Body of pancreas (tissue), 4 donors: Measurements from ENCODE around the gene HEXD. TPM values are rescaled to one million over a fixed set of nuclear protein-coding genes. Genes with fewer than 3 reads are reported as not detected.
A peak's percentile ranks its signal among the peaks of the same experiment; 100 is the strongest.

Experiments used
- ATAC-seq: fragments of 150-250 bp; one replicate; pipeline ENCODE4 v1.9.1; 2016
- DNase-seq, 4 donors: peaks; one replicate each; pipeline ENCODE4 v3.0.0-alpha.2; 2019
- H3K27ac ChIP-seq, 4 donors: fragments of 200-600 bp; sonication (generic); 1 replicate in 3 of 4; 2 replicates in 1 of 4; pipeline versions ENCODE4 v1.5.1 to v1.6.1; 2016 to 2019; ENCODE audit warnings: mild to moderate bottlenecking in 1 of 4, mixed read lengths in 1 of 4, moderate library complexity in 1 of 4
- H3K27me3 ChIP-seq, 2 donors: fragments of 200-600 bp; sonication (generic); one replicate each; pipeline ENCODE4 v1.6.0; 2016; ENCODE audit warnings: mild to moderate bottlenecking in 1 of 2
- H3K36me3 ChIP-seq, 2 donors: fragments of 200-600 bp; sonication (generic); replicated peaks in 1 of 2; 2 replicates each; pipeline ENCODE4 v1.5.1; 2016; ENCODE audit warnings: low read depth in 2 of 2; ENCODE audit not compliant: insufficient read depth in 1 of 2
- H3K4me1 ChIP-seq: fragments of 200-600 bp; sonication (generic); one replicate; pipeline ENCODE4 v1.6.0; 2016
- H3K4me3 ChIP-seq, 2 donors: fragments of 200-600 bp; sonication (generic); 1 replicate in 1 of 2; 2 replicates in 1 of 2; pipeline ENCODE4 v1.5.1; 2016 to 2019
- H3K9me3 ChIP-seq, 3 donors: fragments of 200-600 bp; sonication (generic); 1 replicate in 2 of 3; 2 replicates in 1 of 3; pipeline ENCODE4 v1.5.1; 2016
- POLR2A ChIP-seq, 3 donors: fragments of 450-650 bp; IDR thresholded peaks; one replicate each; pipeline ENCODE4 v1.6.1; 2016; ENCODE audit warnings: antibody characterized with exemption in 3 of 3, mild to moderate bottlenecking in 2 of 3
- WGBS, 2 donors: methylation state at CpG; one replicate each; pipeline ENCODE4 v1.1.5; 2017; 5-methylcytosine and 5-hydroxymethylcytosine counted together
- intact Hi-C: fragments of 100-400 bp; cut with DNase I; formaldehyde crosslinking; loops from one replicate; pipeline ENCODE4 v1.15.1; 2023
- total RNA-seq, 2 donors: library from RNA; depleted of rRNA; stranded (reverse); fragments of >200 nt; gene quantifications; one replicate each; pipeline ENCODE4 v1.1.0, GENCODE V29; 2016
- TF ChIP-seq, protein P1 (sequence below), 7 experiments: fragments of 450-650 bp in 4 of 7; fragments of 200-600 bp in 3 of 7; sonication (generic) in 3 of 7; IDR thresholded peaks; one replicate each; pipeline ENCODE4 v1.5.1; 2016 to 2019; ENCODE audit warnings: antibody characterized with exemption in 7 of 7

The HEXD gene
- total RNA-seq, 2 donors from 2014 or later = 54.7 to 188 TPM

DNA sequence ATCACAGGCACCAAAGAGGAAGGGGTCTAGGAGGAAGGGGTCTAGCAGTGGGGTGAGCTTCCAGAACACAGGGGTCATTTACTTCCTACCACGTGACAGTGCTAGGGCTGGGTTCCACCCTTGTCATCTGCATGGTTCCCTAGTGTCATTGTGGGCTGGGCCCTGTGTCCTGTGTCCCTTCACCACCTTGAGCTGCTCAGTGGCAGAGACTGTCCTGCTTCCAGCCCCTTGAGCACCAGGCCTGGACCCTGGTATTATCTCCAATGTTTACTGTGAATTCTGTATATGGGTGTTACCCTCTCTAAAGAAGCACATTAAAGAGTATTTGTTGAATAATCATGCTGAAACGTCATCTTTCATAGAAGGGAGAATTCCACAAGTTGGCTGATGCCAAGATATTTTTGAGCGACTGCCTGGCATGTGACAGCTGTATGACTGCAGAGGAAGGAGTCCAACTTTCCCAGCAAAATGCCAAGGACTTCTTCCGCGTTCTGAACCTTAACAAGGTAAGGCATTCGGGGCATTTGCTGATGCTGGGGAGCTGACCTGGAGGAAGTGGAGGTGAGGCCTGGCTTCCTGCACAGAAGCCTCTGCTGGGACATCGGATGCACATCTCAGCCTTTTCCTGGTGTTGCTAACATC is 45.9 kb downstream of the HEXD start:
- DNase-seq (peak in 2 of 4 donors; percentile 46 to 51), ATAC-seq (peak; percentile 29)
- intact Hi-C loops = no loop called here
- no peaks in the 10 kb centered on the region for H3K9me3 ChIP-seq
- no peaks in the 10 kb centered on the region for H3K27me3 ChIP-seq
- no peak overlapping the region for H3K4me3 ChIP-seq
- H3K4me1 ChIP-seq = peaks cover 42% of the 10 kb centered on the region
- peaks cover 0 to 5% of the 10 kb centered on the region in 2 donors for H3K36me3 ChIP-seq
- WGBS, 2 donors = 24 to 39% methylated on average over 5 to 7 of the region's 7 CpGs
- H3K27ac ChIP-seq = peak overlapping the region in 2 of 4 donors; percentile 12 to 47
- no peak for TF ChIP-seq POLR2A (IDR thresholded peaks at IDR 0.05)
- TF ChIP-seq, protein P1, sequence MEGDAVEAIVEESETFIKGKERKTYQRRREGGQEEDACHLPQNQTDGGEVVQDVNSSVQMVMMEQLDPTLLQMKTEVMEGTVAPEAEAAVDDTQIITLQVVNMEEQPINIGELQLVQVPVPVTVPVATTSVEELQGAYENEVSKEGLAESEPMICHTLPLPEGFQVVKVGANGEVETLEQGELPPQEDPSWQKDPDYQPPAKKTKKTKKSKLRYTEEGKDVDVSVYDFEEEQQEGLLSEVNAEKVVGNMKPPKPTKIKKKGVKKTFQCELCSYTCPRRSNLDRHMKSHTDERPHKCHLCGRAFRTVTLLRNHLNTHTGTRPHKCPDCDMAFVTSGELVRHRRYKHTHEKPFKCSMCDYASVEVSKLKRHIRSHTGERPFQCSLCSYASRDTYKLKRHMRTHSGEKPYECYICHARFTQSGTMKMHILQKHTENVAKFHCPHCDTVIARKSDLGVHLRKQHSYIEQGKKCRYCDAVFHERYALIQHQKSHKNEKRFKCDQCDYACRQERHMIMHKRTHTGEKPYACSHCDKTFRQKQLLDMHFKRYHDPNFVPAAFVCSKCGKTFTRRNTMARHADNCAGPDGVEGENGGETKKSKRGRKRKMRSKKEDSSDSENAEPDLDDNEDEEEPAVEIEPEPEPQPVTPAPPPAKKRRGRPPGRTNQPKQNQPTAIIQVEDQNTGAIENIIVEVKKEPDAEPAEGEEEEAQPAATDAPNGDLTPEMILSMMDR (IDR thresholded peaks at IDR 0.05) = no peak

DNA sequence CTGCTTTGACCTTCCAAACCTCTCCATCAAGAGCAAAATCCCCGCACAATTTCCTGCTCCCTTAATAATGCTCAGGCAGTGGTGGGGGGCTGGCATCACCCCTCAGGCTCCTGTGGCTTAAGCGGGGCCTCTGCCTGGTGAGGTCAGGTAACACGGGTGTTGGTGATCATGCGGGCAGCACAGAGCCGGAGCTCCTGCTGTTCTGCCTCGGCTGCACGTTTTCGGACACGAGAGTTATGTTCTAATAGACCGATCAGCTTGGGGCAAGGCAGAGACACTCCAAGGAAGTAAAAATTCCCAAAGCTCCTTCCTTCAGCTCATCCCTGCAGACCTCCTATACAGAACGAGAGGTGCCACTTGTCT is 46.4 kb downstream of the HEXD start:
- no peaks in the 10 kb centered on the region for H3K27me3 ChIP-seq
- H3K4me3 ChIP-seq = no peak overlapping the region
- TF ChIP-seq, protein P1 (IDR thresholded peaks at IDR 0.05) = no peak
- TF ChIP-seq POLR2A (IDR thresholded peaks at IDR 0.05) = no peak
- peak overlapping the region in 2 of 4 donors; percentile 12 to 47 for H3K27ac ChIP-seq
- peaks cover 37% of the 10 kb centered on the region for H3K4me1 ChIP-seq
- no peak for ATAC-seq
- intact Hi-C loops = no loop called here
- no peaks in the 10 kb centered on the region for H3K9me3 ChIP-seq
- no peak for DNase-seq
- whole genome bisulfite sequencing, 2 donors = 88 to 91% methylated on average over 4 to 11 of the region's 11 CpGs
- peaks cover 0 to 5% of the 10 kb centered on the region in 2 donors for H3K36me3 ChIP-seq

DNA sequence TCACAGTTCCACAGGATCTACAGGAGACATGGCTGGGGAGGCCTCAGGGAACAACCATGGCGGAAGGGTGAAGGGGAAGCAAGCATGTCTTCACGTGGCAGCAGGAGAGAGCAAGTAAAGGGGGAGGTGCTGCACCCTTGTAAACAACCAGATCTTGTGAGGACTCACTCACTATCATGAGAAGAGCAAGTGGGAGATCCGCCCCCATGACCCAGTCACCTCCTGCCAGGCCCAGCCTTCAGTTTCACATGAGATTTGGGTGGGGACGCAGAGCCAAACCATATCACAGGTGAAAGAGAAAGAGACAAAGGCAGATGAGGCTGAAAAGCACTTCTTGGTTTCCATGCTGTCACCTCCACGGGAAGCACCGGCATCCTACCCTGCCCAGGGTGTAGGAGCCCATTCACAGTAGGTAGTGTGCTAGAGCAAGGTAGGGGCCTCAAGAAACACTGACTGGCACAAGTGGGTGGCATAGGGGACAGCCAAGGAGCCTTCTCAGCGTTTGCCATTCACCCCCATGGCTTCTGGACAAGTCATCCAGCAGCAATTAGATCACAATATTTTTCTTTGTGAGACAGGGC is 47.0 kb downstream of the HEXD start:
- intact Hi-C loops = no loop called here
- DNase-seq = no peak
- no peaks in the 10 kb centered on the region for H3K27me3 ChIP-seq
- no peaks in the 10 kb centered on the region for H3K9me3 ChIP-seq
- H3K36me3 ChIP-seq = peaks cover 0 to 5% of the 10 kb centered on the region in 2 donors
- 91% methylated on average over 6 to 7 of the region's 7 CpGs for WGBS, 2 donors
- H3K4me1 ChIP-seq = peaks cover 33% of the 10 kb centered on the region
- H3K27ac ChIP-seq = no peak overlapping the region
- no peak for ATAC-seq
- TF ChIP-seq, protein P1 (IDR thresholded peaks at IDR 0.05) = no peak
- TF ChIP-seq POLR2A (IDR thresholded peaks at IDR 0.05) = no peak
- no peak overlapping the region for H3K4me3 ChIP-seq

DNA sequence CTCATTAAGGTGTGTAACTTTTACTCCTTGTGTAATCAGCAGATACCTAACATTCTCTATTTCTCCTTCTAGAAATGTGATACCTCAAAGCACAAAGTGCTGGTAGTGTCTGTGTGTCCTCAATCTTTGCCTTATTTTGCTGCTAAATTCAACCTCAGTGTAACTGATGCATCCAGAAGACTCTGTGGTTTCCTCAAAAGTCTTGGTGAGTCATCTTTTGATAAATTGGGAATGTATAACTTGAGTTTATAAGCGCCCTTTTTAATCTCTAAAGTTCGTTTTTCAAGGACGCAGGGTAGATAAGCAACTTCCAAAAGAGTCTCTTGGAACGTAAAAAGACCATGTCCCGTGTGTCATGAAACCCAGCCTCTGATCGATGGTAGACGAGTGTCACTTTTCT is 50.5 kb downstream of the HEXD start:
- ATAC-seq (no peak), DNase-seq (no peak)
- intact Hi-C loops = no loop called here
- TF ChIP-seq, protein P1 (IDR thresholded peaks at IDR 0.05) = no peak
- TF ChIP-seq POLR2A (IDR thresholded peaks at IDR 0.05) = no peak
- no peaks in the 10 kb centered on the region for H3K9me3 ChIP-seq
- no peaks in the 10 kb centered on the region for H3K27me3 ChIP-seq
- H3K36me3 ChIP-seq = peaks cover 0 to 7% of the 10 kb centered on the region in 2 donors
- H3K27ac ChIP-seq = no peak overlapping the region
- no peak overlapping the region for H3K4me3 ChIP-seq
- WGBS, 2 donors = 64 to 68% methylated on average over 7 of the region's 7 CpGs
- peaks cover 8% of the 10 kb centered on the region for H3K4me1 ChIP-seq

DNA sequence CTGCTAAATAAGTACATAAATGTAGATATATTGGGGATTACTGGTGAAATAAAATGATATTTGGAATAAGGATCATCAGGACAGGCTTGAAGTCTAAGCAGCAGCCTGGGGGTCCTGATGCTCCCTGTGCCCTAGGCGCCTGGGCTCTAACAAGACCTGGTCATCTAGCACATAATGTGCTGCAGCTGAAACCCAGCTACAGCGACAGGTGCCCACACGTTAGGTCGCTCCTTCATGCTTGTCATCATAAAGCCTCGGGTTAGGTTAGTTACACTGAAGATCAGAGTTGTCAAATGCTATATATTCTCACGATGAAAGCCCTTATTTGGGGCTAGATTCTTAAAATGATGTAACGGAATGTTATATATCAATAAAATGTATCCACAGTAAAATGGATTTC is 51.9 kb downstream of the HEXD start:
- TF ChIP-seq POLR2A (IDR thresholded peaks at IDR 0.05) = no peak
- TF ChIP-seq, protein P1 (IDR thresholded peaks at IDR 0.05) = no peak
- intact Hi-C loops = no loop called here
- no peak overlapping the region for H3K4me3 ChIP-seq
- DNase-seq (no peak), ATAC-seq (no peak)
- H3K27ac ChIP-seq = no peak overlapping the region
- no peaks in the 10 kb centered on the region for H3K27me3 ChIP-seq
- H3K36me3 ChIP-seq = peaks cover 0 to 6% of the 10 kb centered on the region in 2 donors
- WGBS, 2 donors = 97 to 98% methylated on average over 7 of the region's 7 CpGs
- no peaks in the 10 kb centered on the region for H3K9me3 ChIP-seq
- H3K4me1 ChIP-seq = no peaks in the 10 kb centered on the region
